HFF-Myc (cell line): Measurements from ENCODE around the gene NR2C2AP.
A peak's percentile ranks its signal among the peaks of the same experiment; 100 is the strongest.

ENCODE experiments used
- DNase-seq: peaks from one replicate; pipeline ENCODE4 v3.0.0-alpha.2; 2011; ENCODE audit warnings: low read depth; ENCODE audit errors: extremely low read depth
- H3K4me3 ChIP-seq: replicated peaks from 2 replicates; pipeline ENCODE4 v1.5.1; 2011; ENCODE audit warnings: low read depth, mild to moderate bottlenecking, control low read depth, low read length
- TF ChIP-seq, protein P1 (sequence below): IDR thresholded peaks from 2 replicates; pipeline ENCODE4 v1.5.1; 2012; ENCODE audit warnings: mild to moderate bottlenecking, low read depth, low read length, control low read depth; ENCODE audit errors: missing control alignments

The NR2C2AP gene

DNA sequence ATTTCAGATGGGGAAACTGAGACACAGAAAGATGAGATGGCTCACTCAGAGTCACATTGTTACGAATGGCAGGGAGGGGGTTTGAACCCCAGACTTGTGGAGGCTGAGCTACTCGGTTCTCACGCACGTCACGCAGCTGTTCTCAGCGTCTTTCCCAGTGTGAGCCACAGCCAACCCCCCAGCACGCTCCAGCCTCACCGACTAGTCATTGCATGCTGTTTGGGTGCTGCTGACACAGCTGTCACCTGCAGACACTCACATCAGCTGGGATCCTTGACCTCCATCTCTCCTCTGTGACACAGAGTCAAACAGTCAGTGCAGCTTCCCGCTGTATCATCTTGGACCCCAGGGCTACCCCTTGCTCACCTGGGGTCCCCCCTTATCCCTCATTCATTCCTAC is 6.2 kb upstream of the NR2C2AP start:
- DNase-seq, result no peak

GRCh38 chr19:19207637-19208572 is 4.7 kb upstream of the NR2C2AP start:
- H3K4me3 ChIP-seq, result no peak overlapping the region
- TF ChIP-seq, protein P1, sequence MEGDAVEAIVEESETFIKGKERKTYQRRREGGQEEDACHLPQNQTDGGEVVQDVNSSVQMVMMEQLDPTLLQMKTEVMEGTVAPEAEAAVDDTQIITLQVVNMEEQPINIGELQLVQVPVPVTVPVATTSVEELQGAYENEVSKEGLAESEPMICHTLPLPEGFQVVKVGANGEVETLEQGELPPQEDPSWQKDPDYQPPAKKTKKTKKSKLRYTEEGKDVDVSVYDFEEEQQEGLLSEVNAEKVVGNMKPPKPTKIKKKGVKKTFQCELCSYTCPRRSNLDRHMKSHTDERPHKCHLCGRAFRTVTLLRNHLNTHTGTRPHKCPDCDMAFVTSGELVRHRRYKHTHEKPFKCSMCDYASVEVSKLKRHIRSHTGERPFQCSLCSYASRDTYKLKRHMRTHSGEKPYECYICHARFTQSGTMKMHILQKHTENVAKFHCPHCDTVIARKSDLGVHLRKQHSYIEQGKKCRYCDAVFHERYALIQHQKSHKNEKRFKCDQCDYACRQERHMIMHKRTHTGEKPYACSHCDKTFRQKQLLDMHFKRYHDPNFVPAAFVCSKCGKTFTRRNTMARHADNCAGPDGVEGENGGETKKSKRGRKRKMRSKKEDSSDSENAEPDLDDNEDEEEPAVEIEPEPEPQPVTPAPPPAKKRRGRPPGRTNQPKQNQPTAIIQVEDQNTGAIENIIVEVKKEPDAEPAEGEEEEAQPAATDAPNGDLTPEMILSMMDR, result no peak
- no peak for DNase-seq

More for the DNA sequence above, 6.2 kb upstream of the NR2C2AP start:
- no peak overlapping the region for H3K4me3 ChIP-seq
- TF ChIP-seq, protein P1, result no peak

GRCh38 chr19:19206938-19207337 is 3.7 kb upstream of the NR2C2AP start:
- TF ChIP-seq, protein P1, result no peak
- DNase-seq, result no peak
- H3K4me3 ChIP-seq, result no peak overlapping the region

GRCh38 chr19:19205416-19206410 is 2.5 kb upstream of the NR2C2AP start:
- TF ChIP-seq, protein P1, result no peak
- no peak overlapping the region for H3K4me3 ChIP-seq
- no peak for DNase-seq

DNA sequence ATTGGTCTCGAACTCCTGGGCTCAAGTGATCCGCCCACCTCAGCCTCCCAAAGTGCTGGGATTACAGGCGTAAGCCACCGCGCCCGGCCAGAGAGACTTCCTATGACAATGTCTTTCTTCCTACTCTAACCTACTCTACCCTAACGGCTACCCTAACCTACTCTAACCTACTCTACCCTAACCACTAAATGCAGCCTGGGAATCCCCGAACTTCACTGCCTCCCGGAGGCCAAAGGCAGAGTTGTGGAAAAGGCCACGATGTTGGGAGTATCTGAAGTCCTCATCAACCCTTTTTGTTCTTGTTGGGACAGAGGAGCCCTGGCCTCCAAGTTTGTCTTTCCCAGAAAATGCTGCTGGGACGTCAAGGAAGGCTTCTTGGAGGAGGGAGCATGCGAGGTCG is 967 bp upstream of the NR2C2AP start:
- TF ChIP-seq, protein P1, result no peak
- no peak overlapping the region for H3K4me3 ChIP-seq
- no peak for DNase-seq

DNA sequence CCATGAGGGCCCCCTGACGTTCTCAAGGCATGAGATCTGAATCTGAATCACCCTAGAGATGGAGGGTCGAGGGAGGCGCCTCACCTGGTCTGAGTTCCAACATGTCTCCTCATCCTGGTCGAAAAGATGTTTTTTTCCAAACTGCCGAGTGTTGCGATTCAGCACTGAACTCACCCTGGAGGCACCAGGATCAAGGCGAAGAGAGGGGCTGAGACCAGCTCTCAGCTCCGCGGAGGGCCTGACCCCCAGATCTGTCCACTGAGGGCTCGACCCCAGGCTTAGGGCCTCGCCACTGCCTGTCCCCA is 555 bp downstream of the NR2C2AP start:
- no peak for DNase-seq
- TF ChIP-seq, protein P1, result no peak
- H3K4me3 ChIP-seq, result peak overlapping the region; percentile 70
